K562 (cell line): ENCODE measurements around the gene CPSF4. TPM values are rescaled to one million over a fixed set of nuclear protein-coding genes. Genes with fewer than 3 reads are reported as not detected.

Experiments used
- ATAC-seq: fragments of 200-7000 bp; cut with Tn5 transposase; 3 replicates; pipeline ENCODE4 v1.9.1; 2020; ENCODE audit warnings: moderate library complexity
- BruUV-seq: library from RNA; stranded (reverse); fragments of 400-500 nt; replicated peaks from 2 replicates; lab custom pipeline; 2021; lab: Mats Ljungman, UMichigan
- CTCF ChIA-PET: fragments of 300-600 bp; formaldehyde crosslinking; extraction: SDS; loops from one replicate; lab custom pipeline; 2021; ENCODE audit warnings: low intra/inter-chr PET ratio; lab: Yijun Ruan, JAX
- POLR2A ChIA-PET: fragments of 300-600, 350-650 bp; sonication (Branson Sonifier 250); formaldehyde crosslinking; extraction: SDS; loops from one replicate; lab custom pipeline; 2021; ENCODE audit warnings: antibody characterized with exemption, inconsistent platforms; lab: Yijun Ruan, JAX
- DNase-seq, 4 experiments: peaks; one replicate each; pipeline versions ENCODE4 v3.0.0 to v3.0.0-alpha.2; 2011 to 2018; ENCODE audit warnings: low spot score in 3 of 4, mixed read lengths in 3 of 4; ENCODE audit errors: extremely low read depth in 1 of 4
- FAIRE-seq: peaks from 2 replicates; lab custom pipeline; 2011; peaks lifted over from hg19 to GRCh38; lab: Jason Lieb, UNC
- H2AFZ ChIP-seq: 2 replicates; pipeline ENCODE4 v1.6.0; 2011; ENCODE audit warnings: low read depth, low read length, control low read depth, inconsistent platforms
- H3K27ac ChIP-seq: fragments of 200-600 bp; 3 replicates; pipeline ENCODE4 v1.8.0; 2011; ENCODE audit warnings: low read depth, mild to moderate bottlenecking, control low read depth, inconsistent platforms, low read length, moderate library complexity, mixed read lengths; ENCODE audit errors: extremely low read depth
- H3K27me3 ChIP-seq, 2 experiments: fragments of 300-600 bp in 1 of 2; 2 replicates in 1 of 2; 3 replicates in 1 of 2; pipeline versions ENCODE4 v1.6.0 to v1.8.0; 2011; ENCODE audit warnings: inconsistent platforms in 2 of 2, low read length in 2 of 2, mild to moderate bottlenecking in 1 of 2, mixed read lengths in 1 of 2, moderate library complexity in 1 of 2; ENCODE audit not compliant: control insufficient read depth in 2 of 2, insufficient read depth in 2 of 2
- H3K36me3 ChIP-seq: fragments of 300-600 bp; 3 replicates; pipeline ENCODE4 v1.8.0; 2011; ENCODE audit warnings: mild to moderate bottlenecking, low read length, inconsistent platforms; ENCODE audit not compliant: control insufficient read depth, insufficient read depth
- H3K4me1 ChIP-seq, 2 experiments: fragments of 200-600 bp in 1 of 2; replicated peaks in 1 of 2; 2 replicates in 1 of 2; 3 replicates in 1 of 2; pipeline versions ENCODE4 v1.5.1 to v1.8.0; 2011; ENCODE audit warnings: inconsistent platforms in 2 of 2, low read length in 2 of 2, mild to moderate bottlenecking in 1 of 2, mixed read lengths in 1 of 2, moderate library complexity in 1 of 2; ENCODE audit not compliant: control insufficient read depth in 2 of 2, insufficient read depth in 2 of 2
- H3K4me2 ChIP-seq: 2 replicates; pipeline ENCODE4 v1.6.1; 2011; ENCODE audit warnings: low read length, control low read depth, inconsistent platforms, mixed read lengths; ENCODE audit not compliant: insufficient read depth
- H3K4me3 ChIP-seq: fragments of 200-600 bp; sonication (generic), shearing (Covaris generic); 2 replicates; pipeline ENCODE4 v1.5.1; 2016; ENCODE audit warnings: control low read depth, inconsistent platforms
- H3K79me2 ChIP-seq: fragments of 200-600 bp; 3 replicates; pipeline ENCODE4 v1.8.0; 2011; ENCODE audit warnings: low read length, inconsistent platforms; ENCODE audit not compliant: control insufficient read depth, insufficient read depth
- H3K9ac ChIP-seq, 2 experiments: 2 replicates each; pipeline versions ENCODE4 v1.6.0 to v1.6.1; 2011; ENCODE audit warnings: low read depth in 2 of 2, low read length in 2 of 2, control low read depth in 1 of 2, inconsistent platforms in 1 of 2, mild to moderate bottlenecking in 1 of 2, mixed read lengths in 1 of 2; ENCODE audit not compliant: insufficient read depth in 1 of 2
- H3K9me1 ChIP-seq: one replicate; pipeline ENCODE4 v1.6.0; 2011; ENCODE audit warnings: inconsistent platforms, mild to moderate bottlenecking, low read length, moderate library complexity; ENCODE audit not compliant: control insufficient read depth, insufficient read depth
- H3K9me3 ChIP-seq: replicated peaks from 2 replicates; pipeline ENCODE4 v1.5.1; 2011; ENCODE audit warnings: low read depth, low read length, inconsistent platforms; ENCODE audit not compliant: control insufficient read depth, insufficient read depth
- H4K20me1 ChIP-seq: replicated peaks from 2 replicates; pipeline ENCODE4 v1.6.1; 2011; ENCODE audit warnings: low read length, inconsistent platforms, mixed read lengths; ENCODE audit not compliant: control insufficient read depth, insufficient read depth
- BRD9 ChIP-seq: fragments of 450-650 bp; IDR thresholded peaks from 2 replicates; pipeline ENCODE4 v1.6.1; 2018; ENCODE audit warnings: low read depth; ENCODE audit not compliant: partially characterized antibody
- E2F6 ChIP-seq, 2 experiments: IDR thresholded peaks; 2 replicates each; pipeline ENCODE4 v1.6.1; 2011; ENCODE audit warnings: borderline replicate concordance in 1 of 2, control low read depth in 1 of 2, low read depth in 1 of 2, low read length in 1 of 2, mild to moderate bottlenecking in 1 of 2, mixed read lengths in 1 of 2, moderate library complexity in 1 of 2; ENCODE audit not compliant: insufficient read depth in 1 of 2, insufficient read length in 1 of 2, poor library complexity in 1 of 2, severe bottlenecking in 1 of 2; ENCODE audit errors: extremely low read depth in 1 of 2
- E4F1 ChIP-seq: fragments of 250-450 bp; sonication (Bioruptor Pico); IDR thresholded peaks from 2 replicates; pipeline ENCODE4 v1.5.0; 2021; ENCODE audit warnings: mild to moderate bottlenecking, borderline replicate concordance
- HNRNPUL1 ChIP-seq: fragments of 200-400 bp; formaldehyde crosslinking; IDR thresholded peaks from 2 replicates; pipeline ENCODE4 v1.6.1; 2017; ENCODE audit warnings: low read length
- MYBL2 ChIP-seq, 2 experiments: fragments of 450-650 bp in 1 of 2; sonication (generic) in 1 of 2; formaldehyde crosslinking in 1 of 2; IDR thresholded peaks; 2 replicates each; pipeline versions ENCODE4 v1.6.1 to v1.8.1; 2017 to 2022; ENCODE audit warnings: borderline replicate concordance in 1 of 2, inconsistent platforms in 1 of 2, low read depth in 1 of 2, mild to moderate bottlenecking in 1 of 2, missing genetic modification reagents in 1 of 2, moderate library complexity in 1 of 2
- NFYB ChIP-seq: IDR thresholded peaks from 2 replicates; pipeline ENCODE4 v1.6.1; 2011; ENCODE audit warnings: mild to moderate bottlenecking, moderate library complexity; ENCODE audit not compliant: insufficient read length; ENCODE audit errors: extremely low read depth
- PCBP1 ChIP-seq: fragments of 200-400 bp; formaldehyde crosslinking; IDR thresholded peaks from 2 replicates; pipeline ENCODE4 v1.6.1; 2018; ENCODE audit warnings: mild to moderate bottlenecking, low read depth, low read length; ENCODE audit not compliant: poor library complexity, severe bottlenecking
- POLR2A ChIP-seq: fragments of 450-650 bp; conservative IDR thresholded peaks from 2 replicates; pipeline ENCODE4 v1.6.1; 2016
- POLR2AphosphoS5 ChIP-seq: IDR thresholded peaks from 2 replicates; pipeline ENCODE4 v1.6.1; 2011; ENCODE audit warnings: mild to moderate bottlenecking, low read depth, low read length, moderate library complexity; ENCODE audit not compliant: control insufficient read depth, insufficient read depth
- POLR2G ChIP-seq: fragments of 200-400 bp; formaldehyde crosslinking; IDR thresholded peaks from 2 replicates; pipeline ENCODE4 v1.6.1; 2017; ENCODE audit warnings: low read depth, mild to moderate bottlenecking, antibody characterized with exemption, low read length, moderate library complexity
- SMARCA4 ChIP-seq: fragments of 450-650 bp; IDR thresholded peaks from 2 replicates; pipeline ENCODE4 v1.6.1; 2016
- SMARCC2 ChIP-seq: fragments of 450-650 bp; IDR thresholded peaks from 2 replicates; pipeline ENCODE4 v1.6.1; 2017; ENCODE audit warnings: antibody characterized with exemption, moderate library complexity, mild to moderate bottlenecking, low read depth
- SUPT5H ChIP-seq: fragments of 450-650 bp; IDR thresholded peaks from 2 replicates; pipeline ENCODE4 v1.6.1; 2016
- ZKSCAN1 ChIP-seq: fragments of 150-350 bp; IDR thresholded peaks from 2 replicates; pipeline ENCODE4 v1.6.1; 2016; ENCODE audit warnings: low read depth, low read length
- WGBS: fragments of 100-300 bp; shearing (Covaris generic); methylation state at CpG from one replicate; pipeline ENCODE4 v1.1.6; 2016; ENCODE audit warnings: low coverage, mixed read lengths; ENCODE audit not compliant: insufficient coverage; ENCODE audit errors: missing lambda C conversion rate; 5-methylcytosine and 5-hydroxymethylcytosine counted together
- in situ Hi-C: fragments of 300-500 bp; cut with MboI; formaldehyde crosslinking; loops from 4 replicates; pipeline ENCODE4 v1.15.0; 2018; ENCODE audit warnings: inconsistent platforms, mixed read lengths
- intact Hi-C: fragments of 100-400 bp; cut with micrococcal nuclease; formaldehyde crosslinking; loops from 2 replicates; pipeline ENCODE4 v1.14.2; 2022
- polyA plus RNA-seq, 8 experiments: library from polyadenylated mRNA; depleted of rRNA in 4 of 8; stranded (reverse) in 5 of 8; unstranded in 3 of 8; fragments of >200 nt; fragmentation: Nextera tagmentation in 2 of 8; fragmentation: Illumina TruSeq in 1 of 8; extraction: Ambion mirVana in 2 of 8; extraction: Trizol in 1 of 8; gene quantifications; 2 replicates each; pipeline versions ENCODE4 v1.2.1 to v1.2.3, GENCODE V29; 2011 to 2014; ENCODE audit warnings: inconsistent platforms in 1 of 8, missing spikeins in 1 of 8
- total RNA-seq, 7 experiments: library from RNA; depleted of rRNA in 6 of 7; stranded (reverse); fragments of >200 nt in 6 of 7; fragmentation: Illumina TruSeq in 2 of 7; extraction: Trizol in 2 of 7; gene quantifications; 2 replicates each; pipeline versions ENCODE4 v1.2.1 to v1.2.3, GENCODE V29; 2011 to 2021; ENCODE audit warnings: low replicate concordance in 1 of 7

CPSF4 gene
- total and polyA plus RNA-seq, 9 of the 15 experiments (the other 6 are each of a cell fraction or from before 2014, with no cell fraction given) = 16.9 to 118 (median 71.7) TPM

DNA sequence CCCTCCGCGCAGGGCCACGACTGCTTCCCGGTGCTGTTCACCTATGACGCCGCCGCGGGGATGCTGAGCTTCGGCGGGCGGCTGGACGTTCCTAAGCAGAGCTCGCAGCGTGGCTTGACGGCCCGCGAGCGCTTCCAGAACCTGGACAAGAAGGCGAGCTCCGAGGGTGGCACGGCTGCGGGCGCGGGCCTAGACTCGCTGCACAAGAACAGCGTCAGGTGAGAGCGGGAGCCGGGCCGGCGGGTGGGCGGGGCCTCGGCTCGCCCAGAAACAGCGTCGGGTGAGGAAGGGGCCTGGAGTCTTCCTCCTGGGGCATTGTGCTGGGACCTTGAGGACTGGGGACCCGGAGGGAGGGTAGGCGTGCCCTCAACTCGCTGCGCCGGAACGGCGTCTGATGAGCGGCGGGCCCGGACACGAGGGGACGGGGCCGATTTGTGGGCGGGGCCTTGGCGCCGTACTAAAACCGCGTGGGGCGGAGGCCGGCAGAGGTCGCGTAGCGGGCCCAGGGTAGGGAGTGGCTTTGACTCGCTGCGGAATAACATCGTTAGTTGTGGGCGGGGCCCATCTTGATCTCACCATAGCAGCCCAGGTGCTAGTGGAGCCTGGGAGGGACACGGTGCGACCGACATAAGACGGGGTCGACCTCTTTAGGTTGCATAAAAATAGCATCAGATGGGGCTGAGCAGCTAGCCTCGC is 45.9 kb upstream of the CPSF4 start (continued):
- TF ChIP-seq SMARCA4 (no peak), E2F6 (IDR thresholded peaks at IDR 0.05; ENCODE audit: borderline replicate concordance in 1 of 2, extremely low read depth in 1 of 2, insufficient read depth in 1 of 2, insufficient read length in 1 of 2, low read depth in 1 of 2, low read length in 1 of 2, poor library complexity in 1 of 2, severe bottlenecking in 1 of 2) (peak in 1 of 2 experiments; percentile 38), MYBL2 (IDR thresholded peaks at IDR 0.05; ENCODE audit: low read depth) (no peak), MYBL2 (CRISPR knock-in tag; IDR thresholded peaks at IDR 0.05; ENCODE audit: borderline replicate concordance) (no peak), ZKSCAN1 (no peak), SMARCC2 (no peak)

GRCh38 chr7:99393355-99394187 is 45.2 kb upstream of the CPSF4 start:
- no peaks in the 10 kb centered on the region for H3K9me1 ChIP-seq
- H3K9me3 ChIP-seq = no peaks in the 10 kb centered on the region
- DNase-seq (peak in 2 of 4 experiments; percentile 56 to 67), ATAC-seq (peak; percentile 75), FAIRE-seq (no peak)
- peak overlapping the region; percentile 14 for H3K4me3 ChIP-seq
- peak overlapping the region in 1 of 2 experiments; percentile 64; a peak in 2 of 4 replicates for H3K9ac ChIP-seq
- H3K27me3 ChIP-seq = no peaks in the 10 kb centered on the region
- H3K79me2 ChIP-seq = no peaks in the 10 kb centered on the region
- no TSS peak for BruUV-seq
- peak overlapping the region; percentile 50; the same call in 1 of the 2 replicates for H3K4me2 ChIP-seq
- peaks cover 94% of the 10 kb centered on the region for H3K36me3 ChIP-seq
- intact Hi-C loops (no loop called here), in situ Hi-C loops (no loop called here)
- WGBS = 79% methylated on average over 28 of the region's 30 CpGs
- peaks cover 0 to 37% of the 10 kb centered on the region in 2 experiments; a peak in 2 of 5 replicates for H3K4me1 ChIP-seq
- ChIA-PET POLR2A (interaction anchor here (0.5 to 4.7 kb wide), 9 partner anchors 14 to 355 kb away, joined by 3 to 35 read pairs (median 3); partner anchors contain the start of genes BUD31, PDAP1 and ZNF394), CTCF (no interaction called here)
- H3K27ac ChIP-seq = peak overlapping the region; percentile 32; the same call in 2 of the 3 replicates
- no peak overlapping the region for H2AFZ ChIP-seq
- H4K20me1 ChIP-seq = peaks cover 16% of the 10 kb centered on the region; the same call in 1 of the 2 replicates
- TF ChIP-seq PCBP1 (no peak), POLR2A (peak; percentile 30; the same call in 1 of the 2 replicates), SUPT5H (0 out of 2 replicates have a peak, but pooled peaks have one; percentile 46), POLR2G (peak; percentile 65), NFYB (peak; percentile 28), E4F1 (CRISPR knock-in tag) (no peak), POLR2AphosphoS5 (peak; percentile 4; the same call in 1 of the 2 replicates), HNRNPUL1 (0 out of 2 replicates have a peak, but pooled peaks have one; percentile 27), BRD9 (no peak)
